Liver (tissue), 9 donors: ENCODE measurements around the gene LRRC10B. TPM values are rescaled to one million over a fixed set of nuclear protein-coding genes. Genes with fewer than 3 reads are reported as not detected.

Experiments used
- DNase-seq: peaks from one replicate; pipeline ENCODE4 v3.0.0-alpha.2; 2017; ENCODE audit warnings: low spot score
- H3K27ac ChIP-seq, 2 donors: one replicate each; pipeline ENCODE4 v1.7.0; 2013; ENCODE audit warnings: inconsistent platforms in 2 of 2, low read length in 2 of 2, control low read depth in 1 of 2, low read depth in 1 of 2, mild to moderate bottlenecking in 1 of 2
- H3K27me3 ChIP-seq, 4 donors: one replicate each; pipeline versions ENCODE4 v1.6.1 to v1.7.0; 2013; ENCODE audit warnings: low read length in 3 of 4, inconsistent platforms in 1 of 4, mild to moderate bottlenecking in 1 of 4, moderate library complexity in 1 of 4; ENCODE audit not compliant: control insufficient read depth in 4 of 4, insufficient read depth in 4 of 4
- H3K36me3 ChIP-seq, 4 donors: one replicate each; pipeline versions ENCODE4 v1.6.1 to v1.7.0; 2013; ENCODE audit warnings: low read length in 3 of 4, mild to moderate bottlenecking in 3 of 4, low read depth in 1 of 4, moderate library complexity in 1 of 4; ENCODE audit not compliant: control insufficient read depth in 4 of 4, insufficient read depth in 3 of 4
- H3K4me1 ChIP-seq, 4 donors: one replicate each; pipeline versions ENCODE4 v1.6.1 to v1.7.0; 2013; ENCODE audit warnings: low read length in 3 of 4, mild to moderate bottlenecking in 3 of 4, moderate library complexity in 1 of 4; ENCODE audit not compliant: control insufficient read depth in 4 of 4, insufficient read depth in 4 of 4
- H3K4me3 ChIP-seq, 3 donors: one replicate each; pipeline versions ENCODE4 v1.6.1 to v1.7.0; 2013; ENCODE audit warnings: low read length in 3 of 3, control low read depth in 1 of 3, low read depth in 1 of 3, mild to moderate bottlenecking in 1 of 3
- H3K9ac ChIP-seq, 2 donors: one replicate each; pipeline ENCODE4 v1.7.0; 2013; ENCODE audit warnings: low read length in 2 of 2, mild to moderate bottlenecking in 2 of 2, moderate library complexity in 2 of 2, control low read depth in 1 of 2, low read depth in 1 of 2
- H3K9me3 ChIP-seq, 4 donors: one replicate each; pipeline versions ENCODE4 v1.6.1 to v1.7.0; 2013; ENCODE audit warnings: low read length in 3 of 4; ENCODE audit not compliant: control insufficient read depth in 4 of 4
- ATF3 ChIP-seq: IDR thresholded peaks from 2 replicates; pipeline ENCODE4 v1.6.1; 2016; ENCODE audit warnings: antibody characterized with exemption
- CTCF ChIP-seq: fragments of 150-350 bp; IDR thresholded peaks from 2 replicates; pipeline ENCODE4 v1.5.1; 2017; ENCODE audit warnings: improper control_type of control experiment, low read depth, low read length; ENCODE audit not compliant: missing input control
- EGR1 ChIP-seq, 2 donors: IDR thresholded peaks; 2 replicates each; pipeline ENCODE4 v1.6.1; 2016 to 2018; ENCODE audit warnings: antibody characterized with exemption in 2 of 2, low read depth in 2 of 2
- GABPA ChIP-seq, 2 donors: IDR thresholded peaks in 1 of 2; conservative IDR thresholded peaks in 1 of 2; 2 replicates each; pipeline ENCODE4 v1.6.1; 2016; ENCODE audit warnings: antibody characterized with exemption in 2 of 2, mild to moderate bottlenecking in 1 of 2, moderate library complexity in 1 of 2
- HNF4A ChIP-seq, 2 donors: conservative IDR thresholded peaks; 2 replicates each; pipeline ENCODE4 v1.6.1; 2016; ENCODE audit warnings: antibody characterized with exemption in 2 of 2, mild to moderate bottlenecking in 2 of 2
- HNF4G ChIP-seq: IDR thresholded peaks from 2 replicates; pipeline ENCODE4 v1.6.1; 2016; ENCODE audit warnings: antibody characterized with exemption
- MAX ChIP-seq: IDR thresholded peaks from 2 replicates; pipeline ENCODE4 v1.6.1; 2016; ENCODE audit warnings: antibody characterized with exemption
- REST ChIP-seq: IDR thresholded peaks from 2 replicates; pipeline ENCODE4 v1.6.1; 2016; ENCODE audit warnings: antibody characterized with exemption, mild to moderate bottlenecking
- RXRA ChIP-seq, 2 donors: IDR thresholded peaks; 2 replicates each; pipeline ENCODE4 v1.6.1; 2017 to 2018; ENCODE audit warnings: antibody characterized with exemption in 2 of 2, mild to moderate bottlenecking in 1 of 2
- SP1 ChIP-seq: IDR thresholded peaks from 2 replicates; pipeline ENCODE4 v1.6.1; 2018; ENCODE audit warnings: antibody characterized with exemption, mild to moderate bottlenecking
- YY1 ChIP-seq: IDR thresholded peaks from 2 replicates; pipeline ENCODE4 v1.6.1; 2016; ENCODE audit warnings: antibody characterized with exemption, mild to moderate bottlenecking
- ZBTB33 ChIP-seq: IDR thresholded peaks from 2 replicates; pipeline ENCODE4 v1.6.1; 2016; ENCODE audit warnings: antibody characterized with exemption
- WGBS: extraction: QIAGEN DNeasy Blood & Tissue Kit; methylation state at CpG from one replicate; pipeline ENCODE4 v1.1.7; 2013; 5-methylcytosine and 5-hydroxymethylcytosine counted together
- polyA plus RNA-seq, 2 donors: library from polyadenylated mRNA; stranded (reverse) in 1 of 2; unstranded in 1 of 2; fragments of 200-250 nt in 1 of 2; fragments of >200 nt in 1 of 2; fragmentation: Nextera tagmentation in 1 of 2; extraction: Ambion mirVana in 1 of 2; gene quantifications; one replicate each; pipeline versions ENCODE4 v1.2.1 to v1.2.3, GENCODE V29; 2013 to 2015
- total RNA-seq, 2 donors: library from RNA; depleted of rRNA; stranded (reverse); fragments of >200 nt; gene quantifications; one replicate each; pipeline ENCODE4 v1.2.3, GENCODE V29; 2014
- donor health status: healthy.
- donor health status: healthy.
- donor health status: healthy.
- donor health status: healthy.
- donor health status: healthy.

LRRC10B gene
- total and polyA plus RNA-seq, 4 donors, result 0.03 to 0.08 TPM; not detected in 2

GRCh38 chr11:61534933-61535839 is 26.6 kb downstream of the LRRC10B start:
- Histone ChIP-seq H3K9me3 (no peaks in the 10 kb centered on the region), H3K27ac (no peak overlapping the region), H3K27me3 (no peaks in the 10 kb centered on the region), H3K4me3 (no peak overlapping the region), H3K9ac (no peak overlapping the region), H3K36me3 (no peaks in the 10 kb centered on the region), H3K4me1 (peaks cover 9 to 39% (median 29%) of the 10 kb centered on the region in 4 donors)
- WGBS, result 77% methylated on average over 32 of the region's 32 CpGs
- DNase-seq, result no peak
- TF ChIP-seq EGR1 (IDR thresholded peaks at IDR 0.05; ENCODE audit: low read depth in 2 of 2) (no peak), ATF3 (no peak), SP1 (no peak), MAX (no peak), HNF4A (conservative IDR thresholded peaks at IDR 0.05) (no peak), RXRA (IDR thresholded peaks at IDR 0.05) (no peak), CTCF (no peak), ZBTB33 (no peak), GABPA (IDR thresholded peaks at IDR 0.05 in 1 of 2, conservative IDR thresholded peaks at IDR 0.05 in 1 of 2) (no peak), REST (no peak), YY1 (no peak), HNF4G (no peak)
